NCI-H226 (cell line): Measurements from ENCODE around the gene CLEC11A.

Source experiments
- DNase-seq: peaks from one replicate; pipeline ENCODE4 v3.0.0-alpha.2; 2015

CLEC11A gene, protein sequence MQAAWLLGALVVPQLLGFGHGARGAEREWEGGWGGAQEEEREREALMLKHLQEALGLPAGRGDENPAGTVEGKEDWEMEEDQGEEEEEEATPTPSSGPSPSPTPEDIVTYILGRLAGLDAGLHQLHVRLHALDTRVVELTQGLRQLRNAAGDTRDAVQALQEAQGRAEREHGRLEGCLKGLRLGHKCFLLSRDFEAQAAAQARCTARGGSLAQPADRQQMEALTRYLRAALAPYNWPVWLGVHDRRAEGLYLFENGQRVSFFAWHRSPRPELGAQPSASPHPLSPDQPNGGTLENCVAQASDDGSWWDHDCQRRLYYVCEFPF

GRCh38 chr19:50723069-50723468 is at the start of gene CLEC11A:
TSS of gene CLEC11A (plus strand) at chr19:50723364. CDS start at chr19:50723526, 162 bp downstream.
- no peak for DNase-seq

DNA sequence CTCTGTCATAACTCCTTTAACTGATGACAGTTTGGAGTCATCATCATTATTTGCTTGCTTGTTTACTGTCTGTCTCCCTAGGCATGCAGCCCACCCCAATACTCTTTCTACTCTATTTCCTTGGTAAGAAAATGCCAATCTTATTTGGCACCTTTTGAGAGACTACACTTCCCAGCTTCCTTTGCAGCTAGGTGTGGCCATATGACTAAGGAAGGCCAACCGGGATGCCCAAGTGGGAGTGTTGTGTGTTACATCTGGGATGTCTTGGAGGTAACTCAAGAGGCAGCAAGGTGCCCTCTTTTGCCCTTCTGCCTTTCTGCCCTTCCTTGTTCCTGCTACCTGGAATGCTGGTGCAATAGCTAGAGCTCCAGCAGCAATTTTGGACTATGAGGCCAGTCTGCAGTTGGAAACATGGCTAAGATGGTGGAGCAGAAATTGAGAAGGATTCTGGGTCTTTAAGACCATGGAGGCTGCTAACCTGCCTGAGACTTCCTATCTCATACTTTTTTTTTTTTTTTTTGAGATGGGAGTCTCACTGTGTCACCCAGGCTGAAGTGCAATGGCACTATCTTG is 46.5 kb upstream of the CLEC11A start:
- no peak for DNase-seq

DNA sequence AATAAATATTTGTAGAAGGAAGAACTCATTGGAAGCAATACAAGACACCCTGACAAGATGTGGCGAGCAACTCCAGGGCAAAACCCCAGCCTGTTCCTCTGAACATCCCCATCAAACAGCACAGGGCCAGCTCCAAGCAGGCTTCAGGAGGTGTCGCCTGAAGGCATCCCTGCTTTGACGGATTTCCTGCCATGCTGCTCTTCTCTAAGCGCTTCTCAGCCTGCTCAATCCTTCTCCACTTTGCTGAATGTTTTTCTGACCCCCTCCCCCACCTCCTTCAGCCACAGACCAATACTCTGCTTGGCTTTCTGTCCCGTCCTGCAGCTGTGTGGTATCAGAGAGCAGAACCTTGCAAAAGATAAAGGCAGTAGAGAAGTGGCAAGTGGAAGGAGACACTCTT is 45.5 kb upstream of the CLEC11A start:
- DNase-seq = no peak

- DNase-seq = no peak
These were observed 44.8 kb upstream of the CLEC11A start for GRCh38 chr19:50678323-50678722.

GRCh38 chr19:50679177-50680125 is 43.7 kb upstream of the CLEC11A start:
- DNase-seq = peak; percentile 49

DNA sequence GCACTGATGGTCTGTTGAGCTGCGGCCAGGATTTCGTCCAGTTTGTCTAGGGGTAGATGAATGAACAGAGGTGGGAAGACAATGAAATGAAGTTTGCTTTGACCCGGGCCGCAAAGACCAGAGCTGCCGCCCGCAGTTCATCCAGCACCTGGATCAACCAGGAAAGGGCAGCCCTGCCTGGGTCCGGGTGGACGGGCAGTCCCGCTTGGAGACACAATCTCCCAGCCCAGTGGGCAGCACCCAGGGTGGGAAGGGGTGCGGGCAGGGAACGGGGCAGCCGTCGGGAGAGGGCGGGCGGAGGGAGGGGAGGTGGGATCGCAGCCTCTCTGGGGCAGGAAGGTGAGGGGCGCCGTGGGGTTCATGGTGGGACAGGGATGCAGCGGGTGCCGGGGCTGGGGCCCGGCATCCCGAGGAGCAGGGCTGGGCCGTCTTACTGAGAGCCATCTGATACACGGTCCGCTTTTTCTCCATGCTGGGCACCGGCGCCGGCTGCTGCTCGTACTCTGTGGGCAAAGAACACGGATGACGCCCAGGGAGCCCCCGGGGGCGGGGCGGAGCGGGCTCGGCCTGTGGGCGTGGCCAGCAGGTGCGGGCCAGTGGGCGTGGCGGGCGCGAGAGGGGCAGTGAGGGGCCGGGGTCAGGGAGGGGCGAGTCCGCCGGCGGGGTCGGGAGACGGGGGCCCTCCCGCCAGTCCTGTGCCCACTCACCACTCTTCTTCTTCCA is 36.7 kb upstream of the CLEC11A start:
- DNase-seq = no peak

DNA sequence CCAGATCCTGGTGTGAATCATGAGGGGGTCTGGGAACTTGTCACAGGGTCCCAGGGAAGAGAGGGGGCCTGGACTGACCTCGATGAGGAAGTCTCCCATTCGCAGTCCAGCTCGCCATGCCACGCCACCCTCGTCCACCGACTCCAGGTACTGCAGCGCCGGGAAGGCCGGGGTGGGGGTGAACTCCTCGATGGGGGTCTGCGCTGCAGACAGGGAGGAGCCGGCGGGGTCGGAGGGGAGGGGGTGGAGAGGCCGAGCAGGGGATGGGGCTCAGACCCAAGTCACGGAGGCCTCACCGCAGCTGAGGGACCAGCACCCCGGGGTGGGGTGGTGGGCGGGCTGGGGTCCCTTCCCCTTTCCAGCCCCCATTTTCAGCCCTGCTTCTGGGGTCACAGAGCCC is 34.4 kb upstream of the CLEC11A start:
- DNase-seq = no peak

DNA sequence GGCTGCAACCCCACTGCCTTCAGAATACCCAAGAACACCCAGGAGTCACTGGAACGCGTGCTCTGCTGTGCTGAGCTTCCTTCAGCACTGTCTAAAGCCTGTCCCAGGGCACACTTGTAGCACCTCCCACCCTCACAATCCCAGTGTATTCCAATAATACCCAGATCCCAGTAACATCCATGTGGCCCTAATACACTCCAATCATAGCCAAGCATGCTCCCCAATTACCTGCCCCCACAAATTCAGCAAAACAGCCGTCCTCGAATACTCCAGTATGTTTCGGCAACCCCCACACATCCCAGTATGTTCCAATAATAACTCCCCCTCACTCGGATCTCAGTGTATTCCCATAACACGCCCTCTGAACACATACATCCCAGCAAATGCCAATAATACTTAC is 32.7 kb upstream of the CLEC11A start:
- DNase-seq = no peak

GRCh38 chr19:50693064-50693975 is 29.8 kb upstream of the CLEC11A start:
- no peak for DNase-seq

DNA sequence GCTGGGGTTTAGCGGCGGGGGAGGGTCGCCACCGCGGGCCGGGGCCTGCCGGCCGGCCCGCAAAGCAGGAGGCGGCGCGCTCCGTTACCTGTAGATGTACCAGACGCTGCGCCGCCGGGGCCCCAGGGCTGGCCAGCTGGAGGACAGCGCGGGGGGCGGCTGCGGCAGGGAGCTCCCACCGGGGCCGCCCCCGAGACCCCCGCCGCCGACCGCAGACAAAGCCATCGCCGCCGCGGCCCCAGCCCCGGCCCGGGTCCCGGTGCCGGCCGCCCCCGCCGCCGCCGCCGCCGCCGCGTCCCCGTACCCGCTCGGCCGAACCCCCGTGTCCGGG is 28.4 kb upstream of the CLEC11A start:
- no peak for DNase-seq

- DNase-seq = no peak
These were observed 27.7 kb upstream of the CLEC11A start for GRCh38 chr19:50695251-50696093.

DNA sequence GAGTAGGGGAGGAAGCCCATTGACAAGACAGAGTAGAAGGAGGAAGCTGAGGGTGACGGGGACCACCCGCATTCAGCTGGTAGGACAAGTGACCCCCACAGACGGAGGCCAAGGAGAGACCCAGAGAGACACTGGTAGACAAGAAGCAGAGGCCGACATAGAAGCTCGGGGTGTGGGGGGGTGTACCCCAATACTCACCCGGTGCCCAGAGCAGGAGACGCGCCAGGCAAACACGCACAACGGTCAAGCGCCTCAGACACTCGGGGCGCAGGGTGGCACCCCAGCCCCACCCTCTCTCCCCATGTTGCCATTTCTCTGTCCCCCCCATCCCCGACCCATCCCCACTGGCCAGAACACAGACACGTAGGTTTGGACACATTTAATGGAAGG is 27.1 kb upstream of the CLEC11A start:
- no peak for DNase-seq

GRCh38 chr19:50697414-50698124 is 25.6 kb upstream of the CLEC11A start:
- no peak for DNase-seq

GRCh38 chr19:50701367-50701985 is 21.7 kb upstream of the CLEC11A start:
- DNase-seq = no peak

- DNase-seq = no peak
These were observed 20.9 kb upstream of the CLEC11A start for GRCh38 chr19:50702158-50702870.

- peak; percentile 31 for DNase-seq
These were observed 20.0 kb upstream of the CLEC11A start for GRCh38 chr19:50702871-50703829.

GRCh38 chr19:50703915-50704796 is 19.0 kb upstream of the CLEC11A start:
- DNase-seq = no peak
